ENCODE results near the gene TFF3.

- TF ChIP-seq POLR2A (IDR thresholded peaks at IDR 0.05) (no peak), CTCF (IDR thresholded peaks at IDR 0.05) (no peak)
These were observed 24.0 kb downstream of the TFF3 start for GRCh38 chr21:42291003-42291750.

Measured in lower leg skin (tissue), 3 donors.